MM.1S (cell line): Measurements from ENCODE around the gene PSAT1.

Source experiments
- DNase-seq: peaks from one replicate; pipeline ENCODE4 v3.0.0-alpha.2; 2015
- H2AFZ ChIP-seq: fragments of 300-600 bp; sonication (generic); 2 replicates; pipeline ENCODE4 v1.6.0; 2016; ENCODE audit warnings: antibody characterized with exemption, low read length
- H3F3A ChIP-seq: fragments of 300-600 bp; sonication (generic); 2 replicates; pipeline ENCODE4 v1.6.1; 2016; ENCODE audit warnings: mild to moderate bottlenecking, antibody characterized with exemption, low read length, moderate library complexity, mixed read lengths; ENCODE audit not compliant: insufficient read depth
- H3K27ac ChIP-seq: fragments of 300-600 bp; sonication (generic); 2 replicates; pipeline ENCODE4 v1.5.1; 2016; ENCODE audit warnings: mild to moderate bottlenecking, low read length
- H3K27me3 ChIP-seq: fragments of 300-600 bp; sonication (generic); replicated peaks from 2 replicates; pipeline ENCODE4 v1.6.0; 2016; ENCODE audit warnings: low read length; ENCODE audit not compliant: insufficient read depth
- H3K36me3 ChIP-seq: fragments of 300-600 bp; sonication (generic); replicated peaks from 2 replicates; pipeline ENCODE4 v1.6.1; 2016; ENCODE audit warnings: mild to moderate bottlenecking, low read length, mixed read lengths; ENCODE audit not compliant: insufficient read depth
- H3K4me1 ChIP-seq: fragments of 300-600 bp; sonication (generic); 2 replicates; pipeline ENCODE4 v1.6.1; 2016; ENCODE audit warnings: low read length, mixed read lengths
- H3K4me2 ChIP-seq: fragments of 300-600 bp; sonication (generic); 2 replicates; pipeline ENCODE4 v1.6.0; 2016; ENCODE audit warnings: low read depth, low read length
- H3K4me3 ChIP-seq: fragments of 300-600 bp; sonication (generic); 2 replicates; pipeline ENCODE4 v1.5.1; 2016; ENCODE audit warnings: low read length, mixed read lengths
- H3K79me2 ChIP-seq: fragments of 300-600 bp; sonication (generic); 2 replicates; pipeline ENCODE4 v1.6.1; 2016; ENCODE audit warnings: mixed run types, low read length, mixed read lengths
- H3K9ac ChIP-seq: fragments of 300-600 bp; sonication (generic); 2 replicates; pipeline ENCODE4 v1.6.1; 2016; ENCODE audit warnings: low read length, mixed read lengths
- H3K9me2 ChIP-seq: fragments of 300-600 bp; sonication (generic); replicated peaks from 2 replicates; pipeline ENCODE4 v1.6.1; 2016; ENCODE audit warnings: mild to moderate bottlenecking, low read length, mixed read lengths; ENCODE audit not compliant: insufficient read depth
- H3K9me3 ChIP-seq: fragments of 300-600 bp; sonication (generic); replicated peaks from 2 replicates; pipeline ENCODE4 v1.6.1; 2016; ENCODE audit warnings: mild to moderate bottlenecking, low read length, mixed read lengths; ENCODE audit not compliant: insufficient read depth
- H4K20me1 ChIP-seq: fragments of 300-600 bp; sonication (generic); 2 replicates; pipeline ENCODE4 v1.6.1; 2016; ENCODE audit warnings: mild to moderate bottlenecking, low read length, moderate library complexity, mixed read lengths; ENCODE audit not compliant: insufficient read depth
- EZH2 ChIP-seq: fragments of 300-600 bp; sonication (generic); optimal IDR thresholded peaks from 2 replicates; pipeline ENCODE3; 2017; ENCODE audit warnings: low read depth, mild to moderate bottlenecking, antibody characterized with exemption, low read length, mixed read lengths
- EZH2phosphoT487 ChIP-seq: fragments of 300-600 bp; sonication (generic); IDR thresholded peaks from 2 replicates; pipeline ENCODE4 v1.6.1; 2018; ENCODE audit warnings: antibody characterized with exemption, low read length
- TF ChIP-seq, protein P1 (sequence below): fragments of 300-600 bp; sonication (generic); IDR thresholded peaks from 2 replicates; pipeline ENCODE4 v1.5.1; 2016; ENCODE audit warnings: antibody characterized with exemption, low read length, mixed read lengths

PSAT1 gene

DNA sequence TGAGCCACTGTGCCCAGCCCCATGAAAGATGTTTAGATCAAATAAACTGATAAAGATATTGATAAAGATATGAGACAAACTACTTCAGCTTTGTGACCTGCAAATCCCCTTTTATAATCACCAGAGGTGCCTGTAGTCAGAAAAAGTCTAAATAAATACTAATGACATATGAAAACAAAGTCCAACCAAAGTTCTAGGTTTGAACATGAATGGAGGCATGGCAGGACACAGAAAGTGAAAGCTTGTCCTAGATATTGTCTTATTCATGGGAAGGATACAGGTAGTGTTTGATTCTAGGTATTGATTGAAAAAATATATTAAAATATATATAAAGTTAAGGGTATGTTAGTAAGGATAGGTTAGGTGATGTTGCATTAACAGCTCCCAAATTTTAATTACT, 24.6 kb upstream of the PSAT1 start:
- Histone ChIP-seq H3K27ac (no peak overlapping the region), H3K27me3 (no peaks in the 10 kb centered on the region), H3K9ac (no peak overlapping the region), H2AFZ (no peak overlapping the region), H4K20me1 (no peaks in the 10 kb centered on the region), H3K36me3 (peaks cover 2% of the 10 kb centered on the region; the same call in 1 of the 2 replicates), H3K9me3 (no peaks in the 10 kb centered on the region), H3K79me2 (no peaks in the 10 kb centered on the region), H3F3A (no peaks in the 10 kb centered on the region), H3K4me1 (no peaks in the 10 kb centered on the region), H3K4me3 (no peak overlapping the region), H3K9me2 (no peaks in the 10 kb centered on the region), H3K4me2 (no peak overlapping the region)
- DNase-seq: no peak
- TF ChIP-seq EZH2phosphoT487: no peak
- TF ChIP-seq, protein P1, sequence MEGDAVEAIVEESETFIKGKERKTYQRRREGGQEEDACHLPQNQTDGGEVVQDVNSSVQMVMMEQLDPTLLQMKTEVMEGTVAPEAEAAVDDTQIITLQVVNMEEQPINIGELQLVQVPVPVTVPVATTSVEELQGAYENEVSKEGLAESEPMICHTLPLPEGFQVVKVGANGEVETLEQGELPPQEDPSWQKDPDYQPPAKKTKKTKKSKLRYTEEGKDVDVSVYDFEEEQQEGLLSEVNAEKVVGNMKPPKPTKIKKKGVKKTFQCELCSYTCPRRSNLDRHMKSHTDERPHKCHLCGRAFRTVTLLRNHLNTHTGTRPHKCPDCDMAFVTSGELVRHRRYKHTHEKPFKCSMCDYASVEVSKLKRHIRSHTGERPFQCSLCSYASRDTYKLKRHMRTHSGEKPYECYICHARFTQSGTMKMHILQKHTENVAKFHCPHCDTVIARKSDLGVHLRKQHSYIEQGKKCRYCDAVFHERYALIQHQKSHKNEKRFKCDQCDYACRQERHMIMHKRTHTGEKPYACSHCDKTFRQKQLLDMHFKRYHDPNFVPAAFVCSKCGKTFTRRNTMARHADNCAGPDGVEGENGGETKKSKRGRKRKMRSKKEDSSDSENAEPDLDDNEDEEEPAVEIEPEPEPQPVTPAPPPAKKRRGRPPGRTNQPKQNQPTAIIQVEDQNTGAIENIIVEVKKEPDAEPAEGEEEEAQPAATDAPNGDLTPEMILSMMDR: no peak

DNA sequence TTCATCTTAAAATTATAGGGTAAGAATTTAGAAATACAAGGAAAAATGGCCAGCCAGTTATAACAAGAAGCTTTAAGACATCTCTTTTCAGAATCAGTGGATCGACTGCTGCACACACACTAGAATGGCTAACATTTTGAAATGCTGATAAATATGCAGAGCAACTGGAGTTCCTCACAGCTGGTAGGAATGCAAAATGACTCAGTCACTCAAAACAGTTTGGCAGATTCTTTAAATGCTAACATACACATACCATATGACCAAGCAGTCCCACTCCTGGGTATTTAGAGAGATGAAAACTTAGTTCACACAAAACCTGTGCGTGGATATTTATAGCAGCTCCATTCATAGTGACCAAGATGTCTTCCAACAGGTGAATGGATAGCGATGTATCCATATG, 23.2 kb upstream of the PSAT1 start:
- no peak overlapping the region for H3K9ac ChIP-seq
- TF ChIP-seq, protein P1: no peak
- no peak for TF ChIP-seq EZH2
- TF ChIP-seq EZH2phosphoT487: no peak
- H3F3A ChIP-seq: no peaks in the 10 kb centered on the region
- no peaks in the 10 kb centered on the region; the same call in 1 of the 2 replicates for H3K36me3 ChIP-seq
- H3K9me3 ChIP-seq: no peaks in the 10 kb centered on the region
- no peaks in the 10 kb centered on the region for H3K9me2 ChIP-seq
- H3K27ac ChIP-seq: no peak overlapping the region
- H3K4me3 ChIP-seq: no peak overlapping the region
- no peaks in the 10 kb centered on the region for H4K20me1 ChIP-seq
- H3K79me2 ChIP-seq: no peaks in the 10 kb centered on the region
- H3K4me2 ChIP-seq: no peak overlapping the region
- no peak for DNase-seq
- no peak overlapping the region for H2AFZ ChIP-seq
- H3K4me1 ChIP-seq: no peaks in the 10 kb centered on the region
- H3K27me3 ChIP-seq: no peaks in the 10 kb centered on the region

DNA sequence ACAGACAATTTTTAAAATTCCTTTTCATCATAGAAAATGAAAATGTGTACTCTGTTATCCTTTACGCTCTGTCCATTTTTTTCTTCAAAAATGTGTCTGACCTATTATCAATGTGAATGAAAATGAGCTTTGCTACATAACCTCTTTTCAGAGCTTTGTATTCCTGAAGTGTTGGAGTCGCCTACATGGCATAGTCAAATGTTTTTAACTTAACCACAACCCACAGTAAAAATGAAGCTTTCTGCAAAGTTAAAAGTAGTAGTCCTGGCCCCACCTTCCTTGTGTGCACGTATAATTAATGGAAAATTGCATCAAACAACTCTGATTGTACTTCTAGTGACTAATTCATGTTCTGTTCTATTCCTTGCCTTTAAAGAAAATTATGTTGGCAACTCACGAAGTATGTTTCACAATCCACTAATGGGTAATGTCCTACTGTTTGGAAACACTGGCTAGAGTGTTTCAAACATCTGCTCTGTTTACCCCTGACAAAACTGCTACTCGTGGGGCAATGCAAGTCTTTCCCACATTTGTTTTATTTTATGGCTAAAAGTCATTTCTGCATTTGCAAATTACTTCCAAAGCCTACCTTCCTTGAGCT, 18.6 kb upstream of the PSAT1 start:
- Histone ChIP-seq H3K9ac (no peak overlapping the region), H3K79me2 (no peaks in the 10 kb centered on the region), H2AFZ (no peak overlapping the region), H3K9me3 (no peaks in the 10 kb centered on the region), H3K27me3 (no peaks in the 10 kb centered on the region), H3F3A (no peaks in the 10 kb centered on the region), H3K4me3 (no peak overlapping the region), H3K27ac (no peak overlapping the region), H4K20me1 (no peaks in the 10 kb centered on the region), H3K4me2 (no peak overlapping the region), H3K9me2 (no peaks in the 10 kb centered on the region), H3K4me1 (no peaks in the 10 kb centered on the region), H3K36me3 (no peaks in the 10 kb centered on the region)
- TF ChIP-seq EZH2: no peak
- TF ChIP-seq EZH2phosphoT487: no peak
- TF ChIP-seq, protein P1: no peak
- no peak for DNase-seq
